Neutrophil (primary cell): ENCODE data around the gene PPFIBP1.

ENCODE experiments used
- H3K27ac ChIP-seq: fragments of 200-600 bp; sonication (generic); 2 replicates; pipeline ENCODE4 v1.5.1; 2016; ENCODE audit warnings: mild to moderate bottlenecking, moderate library complexity
- H3K27me3 ChIP-seq: fragments of 200-600 bp; sonication (generic); 2 replicates; pipeline ENCODE4 v1.6.0; 2016; ENCODE audit warnings: mild to moderate bottlenecking
- H3K36me3 ChIP-seq: fragments of 200-600 bp; sonication (generic); 2 replicates; pipeline ENCODE4 v1.5.1; 2017
- H3K4me1 ChIP-seq, 2 experiments: fragments of 200-600 bp in 1 of 2; sonication (generic) in 1 of 2; 1 replicate in 1 of 2; 2 replicates in 1 of 2; pipeline versions ENCODE4 v1.5.1 to v1.6.1; 2013 to 2016; ENCODE audit warnings: low read depth in 1 of 2, low read length in 1 of 2, mild to moderate bottlenecking in 1 of 2, moderate library complexity in 1 of 2; ENCODE audit not compliant: control insufficient read depth in 1 of 2, insufficient read depth in 1 of 2
- H3K4me3 ChIP-seq, 2 experiments: fragments of 200-600 bp in 1 of 2; sonication (generic) in 1 of 2; 1 replicate in 1 of 2; 2 replicates in 1 of 2; pipeline ENCODE4 v1.5.1; 2013 to 2016; ENCODE audit warnings: low read depth in 1 of 2, low read length in 1 of 2, mild to moderate bottlenecking in 1 of 2, moderate library complexity in 1 of 2
- H3K9me3 ChIP-seq: fragments of 200-600 bp; sonication (generic); 2 replicates; pipeline ENCODE4 v1.5.1; 2016
- TF ChIP-seq, protein P1 (sequence below): fragments of 200-600 bp; sonication (generic); IDR thresholded peaks from 2 replicates; pipeline ENCODE4 v1.5.1; 2016; ENCODE audit warnings: antibody characterized with exemption

PPFIBP1 gene

DNA sequence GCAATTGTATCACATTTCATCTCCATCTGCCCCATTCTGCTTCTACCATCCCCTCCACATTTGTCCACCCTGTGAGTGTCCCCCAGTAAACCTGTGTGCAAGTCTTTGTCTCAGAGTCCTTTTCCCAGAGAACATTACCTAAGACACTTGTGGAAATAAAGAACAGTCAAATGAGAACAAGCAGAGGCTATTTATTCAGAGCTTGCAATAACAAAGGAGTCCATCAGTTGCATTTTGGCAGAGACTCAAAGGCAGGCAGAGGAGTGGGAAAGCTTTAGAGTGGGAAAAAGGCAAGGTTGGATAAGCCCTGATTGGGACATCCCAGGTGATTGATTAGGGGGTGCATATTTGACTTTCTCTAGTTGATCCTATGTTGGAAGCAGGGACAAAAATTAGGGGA, 18.2 kb upstream of the PPFIBP1 start:
- no peaks in the 10 kb centered on the region for H3K9me3 ChIP-seq
- TF ChIP-seq, protein P1, sequence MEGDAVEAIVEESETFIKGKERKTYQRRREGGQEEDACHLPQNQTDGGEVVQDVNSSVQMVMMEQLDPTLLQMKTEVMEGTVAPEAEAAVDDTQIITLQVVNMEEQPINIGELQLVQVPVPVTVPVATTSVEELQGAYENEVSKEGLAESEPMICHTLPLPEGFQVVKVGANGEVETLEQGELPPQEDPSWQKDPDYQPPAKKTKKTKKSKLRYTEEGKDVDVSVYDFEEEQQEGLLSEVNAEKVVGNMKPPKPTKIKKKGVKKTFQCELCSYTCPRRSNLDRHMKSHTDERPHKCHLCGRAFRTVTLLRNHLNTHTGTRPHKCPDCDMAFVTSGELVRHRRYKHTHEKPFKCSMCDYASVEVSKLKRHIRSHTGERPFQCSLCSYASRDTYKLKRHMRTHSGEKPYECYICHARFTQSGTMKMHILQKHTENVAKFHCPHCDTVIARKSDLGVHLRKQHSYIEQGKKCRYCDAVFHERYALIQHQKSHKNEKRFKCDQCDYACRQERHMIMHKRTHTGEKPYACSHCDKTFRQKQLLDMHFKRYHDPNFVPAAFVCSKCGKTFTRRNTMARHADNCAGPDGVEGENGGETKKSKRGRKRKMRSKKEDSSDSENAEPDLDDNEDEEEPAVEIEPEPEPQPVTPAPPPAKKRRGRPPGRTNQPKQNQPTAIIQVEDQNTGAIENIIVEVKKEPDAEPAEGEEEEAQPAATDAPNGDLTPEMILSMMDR = no peak
- no peaks in the 10 kb centered on the region for H3K36me3 ChIP-seq
- no peak overlapping the region for H3K4me3 ChIP-seq
- H3K27ac ChIP-seq = no peak overlapping the region
- H3K4me1 ChIP-seq = no peaks in the 10 kb centered on the region
- H3K27me3 ChIP-seq = no peaks in the 10 kb centered on the region

DNA sequence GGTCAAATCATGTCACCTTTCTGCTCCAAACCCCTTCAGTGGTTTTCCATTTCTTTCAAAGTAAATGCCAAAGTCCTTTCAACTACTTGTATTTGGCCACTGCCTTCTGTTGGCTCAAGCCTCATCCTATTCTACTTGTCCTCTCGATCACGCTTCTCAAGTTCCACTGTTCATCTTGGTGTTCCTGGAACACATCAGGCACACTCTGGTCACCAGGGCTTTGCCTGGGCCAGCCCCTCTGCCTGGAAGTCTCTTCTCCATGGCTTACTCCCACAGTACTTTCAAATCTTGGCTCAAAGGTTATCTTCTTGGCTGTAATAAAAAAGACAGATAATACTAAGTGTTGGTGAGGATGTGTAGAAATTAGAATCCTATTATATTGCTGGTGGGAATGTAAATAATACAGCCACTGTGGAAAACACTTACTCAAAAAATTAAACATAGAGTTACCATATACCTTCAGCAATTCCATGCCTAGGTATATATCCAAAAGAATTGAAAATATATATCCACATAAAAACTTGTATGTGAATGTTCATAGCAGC, 17.3 kb upstream of the PPFIBP1 start:
- Histone ChIP-seq H3K27ac (no peak overlapping the region), H3K9me3 (no peaks in the 10 kb centered on the region), H3K4me1 (no peaks in the 10 kb centered on the region), H3K36me3 (no peaks in the 10 kb centered on the region), H3K4me3 (no peak overlapping the region), H3K27me3 (no peaks in the 10 kb centered on the region)
- TF ChIP-seq, protein P1 = no peak

DNA sequence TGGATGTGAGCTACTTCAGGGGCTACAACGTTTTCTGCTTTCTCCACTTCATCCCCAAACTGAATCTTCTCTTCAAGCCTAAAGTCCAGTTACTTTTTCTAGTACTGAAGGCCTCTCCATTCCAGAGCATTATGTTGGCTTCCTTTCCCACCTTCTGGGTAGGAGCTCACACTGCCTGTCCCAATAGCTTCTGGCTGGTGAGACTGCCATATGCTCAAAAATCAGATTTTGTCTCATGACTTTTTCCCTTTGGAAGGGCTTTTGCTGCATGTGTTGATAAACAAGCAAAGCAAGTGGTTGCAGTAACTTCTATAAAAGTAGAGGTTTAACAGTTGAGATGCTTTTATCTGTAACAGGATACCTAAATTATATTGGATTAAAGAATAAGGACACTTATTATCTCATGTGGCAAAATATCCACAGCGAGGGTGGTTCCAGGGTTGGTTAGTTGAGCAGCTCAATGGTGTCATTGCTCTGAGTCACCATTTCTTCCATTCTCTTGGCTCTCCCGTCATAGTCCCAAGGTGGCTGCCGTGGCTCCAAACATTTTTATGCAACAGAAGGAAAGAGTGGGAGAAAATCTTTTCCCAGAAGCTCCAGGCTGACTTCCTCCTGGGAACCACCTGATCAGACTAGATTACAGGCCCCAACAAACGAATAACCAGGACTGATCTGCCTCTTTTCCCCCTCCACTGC, 15.1 kb upstream of the PPFIBP1 start:
- no peaks in the 10 kb centered on the region for H3K9me3 ChIP-seq
- TF ChIP-seq, protein P1 = no peak

DNA sequence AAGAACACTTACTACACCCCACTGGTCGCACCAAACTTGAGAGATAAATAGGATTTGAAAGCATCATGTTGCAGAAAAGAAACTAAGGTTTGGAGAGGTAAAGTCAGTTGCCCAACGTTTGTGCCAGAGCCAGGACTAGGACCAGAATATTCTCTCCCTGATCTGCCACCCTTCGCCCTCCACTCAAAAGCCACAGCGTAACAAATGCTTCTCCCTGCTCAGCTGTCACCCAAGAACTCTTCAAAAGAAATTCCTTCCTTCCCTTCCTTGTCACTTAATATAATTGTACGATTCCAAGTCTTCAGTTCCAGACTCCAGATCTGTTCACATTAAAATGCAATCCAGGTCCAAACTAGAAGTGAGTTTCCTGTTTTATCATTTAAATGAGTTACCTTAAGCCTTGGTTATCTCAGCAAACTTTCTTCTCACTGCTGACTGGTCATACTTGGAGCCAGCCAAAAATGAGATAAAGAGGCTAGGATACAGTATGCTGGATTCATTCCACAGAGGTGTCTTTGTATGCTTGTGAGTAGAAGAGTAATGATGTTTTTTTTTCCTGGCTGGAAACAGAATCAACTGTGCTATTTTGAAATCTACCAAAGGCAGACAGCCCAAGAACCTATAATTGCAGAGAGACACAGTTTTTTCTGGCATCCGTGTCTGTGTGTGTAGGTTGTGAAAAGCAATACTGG, 12.8 kb upstream of the PPFIBP1 start:
- Histone ChIP-seq H3K9me3 (no peaks in the 10 kb centered on the region), H3K36me3 (no peaks in the 10 kb centered on the region), H3K27ac (no peak overlapping the region), H3K4me1 (no peaks in the 10 kb centered on the region), H3K4me3 (no peak overlapping the region), H3K27me3 (no peaks in the 10 kb centered on the region)
- TF ChIP-seq, protein P1 = no peak

More for the DNA sequence above, 15.1 kb upstream of the PPFIBP1 start:
- Histone ChIP-seq H3K27me3 (no peaks in the 10 kb centered on the region), H3K27ac (no peak overlapping the region), H3K36me3 (no peaks in the 10 kb centered on the region), H3K4me1 (no peaks in the 10 kb centered on the region), H3K4me3 (no peak overlapping the region)

DNA sequence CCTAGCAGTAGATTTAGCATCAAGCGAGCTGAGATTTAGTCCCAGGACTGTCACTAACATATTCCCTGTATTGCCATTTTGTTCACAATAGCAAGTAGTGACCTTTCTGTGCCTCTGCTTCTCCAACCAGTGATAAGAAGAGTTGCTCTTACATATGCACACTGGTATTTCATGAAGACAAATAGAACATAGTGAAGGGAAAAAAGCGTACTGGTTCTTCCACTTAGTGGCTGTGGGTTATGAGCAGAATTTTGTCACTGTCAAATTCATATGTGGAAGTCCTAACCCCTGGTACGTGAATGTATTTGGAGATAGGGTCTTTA, 12.3 kb upstream of the PPFIBP1 start:
- Histone ChIP-seq H3K36me3 (no peaks in the 10 kb centered on the region), H3K9me3 (no peaks in the 10 kb centered on the region), H3K27me3 (no peaks in the 10 kb centered on the region), H3K4me1 (no peaks in the 10 kb centered on the region), H3K27ac (no peak overlapping the region), H3K4me3 (no peak overlapping the region)
- TF ChIP-seq, protein P1 = no peak
